Measurements from ENCODE around the gene IGF2.

IGF2 gene

GRCh38 chr11:2122222-2122906, 16.8 kb downstream of the IGF2 start:
- DNase-seq = no peak

DNA sequence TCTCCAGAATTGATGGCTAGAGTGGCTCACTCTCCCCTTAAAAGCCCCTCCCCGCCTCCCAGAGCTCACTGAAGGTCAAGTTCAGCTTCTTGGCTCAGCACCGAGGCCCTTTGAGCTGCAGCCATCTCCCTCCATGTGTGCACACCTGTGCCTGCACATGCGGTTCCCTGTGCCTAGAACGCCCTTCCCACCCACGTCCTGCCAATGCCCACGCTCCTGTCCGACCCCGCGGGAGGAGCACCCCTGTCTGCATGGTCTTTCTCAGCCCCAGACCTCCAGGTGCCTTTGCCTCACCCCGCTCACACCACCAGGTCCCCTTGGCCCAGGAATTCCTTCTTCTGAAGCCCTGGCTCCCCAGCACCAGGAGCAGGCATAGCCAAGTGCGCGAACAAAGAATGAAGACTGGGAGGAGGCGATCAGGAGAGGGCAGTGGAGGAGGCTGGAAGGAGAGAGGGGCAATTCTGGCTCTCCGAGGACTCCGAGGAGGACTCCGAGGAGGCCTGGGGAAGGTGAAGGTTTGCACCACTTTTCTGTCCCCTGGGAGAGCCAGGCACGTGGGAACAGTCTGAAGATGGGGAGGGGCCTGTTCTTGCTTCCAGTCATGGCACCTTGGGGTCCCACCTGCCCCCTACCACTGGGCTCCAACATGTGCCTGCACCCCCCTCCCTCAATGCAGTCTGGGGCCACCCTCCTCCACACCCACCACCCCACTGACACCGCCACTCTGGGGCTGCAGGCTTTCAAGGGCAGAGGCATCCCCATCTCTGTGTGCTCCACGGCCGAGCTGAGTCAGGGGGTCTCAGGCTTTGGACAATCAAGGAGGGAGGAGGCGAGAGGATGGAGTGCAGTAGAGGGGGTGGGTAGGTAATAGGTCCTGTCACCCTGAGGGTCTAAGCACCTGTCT, 17.7 kb downstream of the IGF2 start:
- DNase-seq = no peak

DNA sequence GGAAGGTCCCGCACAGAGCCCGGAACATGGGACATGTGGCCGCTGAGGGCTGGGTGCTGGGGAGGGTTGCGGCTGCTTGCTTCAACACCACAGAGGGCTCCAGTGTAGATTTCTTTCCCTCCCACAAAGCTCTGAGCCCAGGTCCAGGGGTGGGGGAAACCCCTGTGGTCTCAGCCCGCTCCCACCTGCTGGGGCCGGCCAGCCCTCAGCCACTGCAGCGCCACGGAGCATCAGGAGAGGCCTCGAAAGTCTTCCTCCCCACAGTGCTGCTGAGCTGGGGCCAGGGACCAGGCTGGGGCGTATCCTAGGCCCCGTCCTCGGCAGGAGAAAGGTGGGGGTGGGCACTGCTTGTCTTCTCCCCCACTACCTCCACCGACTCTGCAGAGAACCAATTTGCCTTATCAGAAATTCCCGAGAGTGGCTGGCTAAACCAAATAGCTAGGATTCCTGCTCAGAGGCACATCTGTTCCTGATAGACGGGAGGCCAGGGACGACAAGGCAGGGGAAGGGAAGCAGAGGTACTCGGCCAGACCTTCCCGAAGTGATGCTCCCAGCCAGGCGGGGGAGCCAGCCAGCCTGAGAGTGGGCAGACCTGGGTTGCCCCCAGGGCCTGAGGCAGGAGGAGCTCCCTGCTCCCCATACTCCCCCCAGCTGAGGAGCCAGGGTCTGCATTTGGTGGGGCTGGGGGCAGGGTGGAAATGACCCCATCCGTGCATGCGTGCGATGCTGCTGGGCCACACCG, 18.7 kb downstream of the IGF2 start:
- no peak for DNase-seq

GRCh38 chr11:2118677-2119076, 20.5 kb downstream of the IGF2 start:
- DNase-seq = no peak

DNA sequence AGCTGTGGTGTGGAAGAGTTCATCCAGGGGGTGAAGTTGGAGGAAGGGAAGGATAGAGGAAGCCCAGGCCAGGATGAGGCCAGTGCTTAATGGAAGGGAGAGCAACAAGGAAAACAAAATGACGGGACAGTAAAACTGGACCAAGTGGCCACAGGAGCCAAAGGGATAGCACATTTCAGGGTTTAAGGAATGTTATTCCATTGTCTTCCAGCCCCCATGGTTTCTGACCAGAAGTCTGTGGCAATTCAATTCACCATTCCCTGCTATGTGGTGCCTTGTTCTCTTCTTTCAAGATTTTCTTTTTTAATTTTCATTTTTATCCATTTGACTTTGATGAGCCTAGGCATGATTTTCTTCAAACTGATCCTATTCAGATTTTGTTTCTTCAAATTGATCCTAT, 22.5 kb downstream of the IGF2 start:
- DNase-seq = no peak

- no peak for DNase-seq
These were observed 23.9 kb downstream of the IGF2 start for GRCh38 chr11:2115308-2115707.

DNA sequence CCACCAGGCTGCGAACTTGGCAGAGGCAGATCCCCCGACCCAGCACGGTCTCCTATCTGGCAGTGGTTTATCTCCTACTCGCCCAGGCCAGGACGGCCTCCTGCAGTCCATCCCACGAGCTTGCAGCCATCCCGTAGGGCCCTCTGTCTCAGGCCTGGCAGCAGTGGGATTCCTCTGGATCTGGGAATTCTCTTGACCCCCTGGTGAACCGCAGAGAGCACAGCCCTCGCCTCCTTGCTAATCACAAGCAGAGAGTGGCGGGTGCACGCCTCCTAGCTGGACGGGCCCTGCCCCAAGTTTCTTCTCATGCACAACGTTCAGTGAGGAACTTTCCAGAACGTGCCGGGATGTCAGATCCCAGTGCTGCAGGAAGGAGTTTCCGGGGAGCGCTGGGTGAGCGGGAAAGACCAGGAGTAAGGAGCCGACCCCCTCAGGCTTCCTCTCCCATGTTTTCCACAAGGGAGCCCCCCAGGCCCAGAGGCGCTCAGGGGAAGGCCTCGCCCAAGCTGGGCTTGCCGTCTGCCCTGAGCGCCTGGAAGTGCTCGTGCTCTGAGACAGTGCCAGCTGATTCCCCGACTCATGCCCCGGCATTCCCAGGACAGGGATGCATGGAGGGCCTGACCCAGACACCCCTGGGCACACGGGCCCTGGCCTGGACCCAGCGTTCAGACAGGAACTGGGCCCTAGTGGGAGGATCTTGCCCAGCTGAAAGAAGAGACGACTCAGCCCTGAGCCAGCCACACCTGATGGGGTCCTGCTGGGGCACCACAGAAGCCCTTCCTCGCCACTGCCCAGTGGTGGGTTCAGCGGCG, 24.6 kb downstream of the IGF2 start:
- DNase-seq = no peak

DNA sequence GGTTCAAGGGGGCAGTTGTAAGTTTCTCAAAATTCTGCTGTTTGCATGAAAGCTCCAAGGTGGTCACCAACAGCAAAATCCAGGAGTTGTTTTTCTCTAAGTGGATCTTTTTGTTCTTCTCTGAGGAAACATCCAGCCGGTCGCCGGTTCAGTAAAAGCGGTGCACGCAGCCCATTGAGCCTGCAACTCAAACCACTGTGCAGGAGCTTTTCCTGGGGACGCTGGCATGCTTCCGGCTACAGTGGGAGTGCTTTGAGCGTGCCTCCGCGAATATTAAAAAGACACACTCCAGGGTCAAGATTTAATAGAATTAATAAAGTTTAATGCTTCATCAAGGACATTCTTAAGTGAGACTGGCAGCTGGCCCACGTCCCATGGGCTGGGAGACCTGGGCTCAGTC, 25.4 kb downstream of the IGF2 start:
- no peak for DNase-seq

- DNase-seq = no peak
These were observed 28.7 kb downstream of the IGF2 start for GRCh38 chr11:2110521-2110920.

DNA sequence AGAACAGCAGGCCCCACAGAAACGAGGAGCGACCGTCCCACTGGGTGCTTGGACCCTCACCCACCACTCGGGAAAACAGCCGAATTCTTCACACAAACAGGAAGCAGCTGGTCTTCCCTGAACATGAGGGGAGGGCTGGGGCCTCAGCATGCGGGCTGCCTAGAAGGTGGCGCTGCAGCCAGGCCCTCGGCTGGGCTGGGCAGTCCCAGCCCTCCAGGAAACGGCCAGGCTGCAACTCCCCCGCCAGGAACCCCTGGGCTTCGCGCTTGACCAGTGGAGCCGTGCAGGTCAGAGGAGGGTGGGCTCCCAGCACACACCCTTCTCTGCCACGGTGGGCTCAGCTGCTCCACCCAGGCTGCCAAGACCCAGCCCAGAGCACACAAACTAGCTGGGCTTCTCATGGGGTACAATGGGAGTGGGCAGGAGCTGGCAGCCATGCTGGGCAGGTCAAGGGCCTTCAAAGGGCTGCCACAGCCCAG, 29.6 kb downstream of the IGF2 start:
- no peak for DNase-seq

DNA sequence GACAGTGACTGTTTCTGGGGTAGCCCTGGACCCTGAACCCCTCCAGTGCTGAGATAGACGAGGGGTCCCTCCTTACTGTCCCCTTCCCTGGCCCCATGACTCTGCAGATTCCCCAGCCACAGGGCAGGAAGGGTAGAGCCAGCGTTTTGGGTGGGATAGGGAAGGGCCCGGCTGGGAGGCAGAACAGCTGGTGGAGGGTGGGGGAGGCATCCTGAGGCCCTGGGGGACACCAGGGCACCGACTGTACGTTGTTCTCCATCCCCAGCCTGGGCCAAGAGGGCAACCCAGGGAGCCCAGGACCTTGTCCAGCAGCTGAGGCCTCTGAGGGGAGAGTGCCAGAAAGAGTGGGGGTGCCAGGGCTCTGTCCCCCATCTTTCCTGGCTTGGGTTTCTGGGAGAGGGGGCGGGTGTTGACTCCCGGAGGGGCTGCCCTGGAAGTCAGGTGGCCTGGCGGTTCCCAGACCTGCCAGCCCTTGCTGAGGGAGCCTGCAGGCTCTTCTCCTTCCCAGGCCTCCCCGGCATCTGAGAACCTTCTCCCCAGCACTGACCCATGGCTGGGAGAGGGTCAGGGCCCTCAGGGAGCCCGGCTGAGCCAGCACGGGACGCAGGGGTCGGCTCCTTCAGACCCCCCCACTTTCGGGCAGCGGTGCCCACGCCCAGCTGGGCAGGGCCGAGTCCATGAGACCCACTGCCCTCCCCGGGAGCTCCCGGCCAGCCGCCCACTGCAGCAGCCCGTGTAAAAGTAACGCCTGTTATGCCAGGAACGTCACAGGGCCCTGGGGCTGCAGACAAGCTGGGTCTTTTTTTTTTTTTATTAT, 30.3 kb downstream of the IGF2 start:
- no peak for DNase-seq

DNA sequence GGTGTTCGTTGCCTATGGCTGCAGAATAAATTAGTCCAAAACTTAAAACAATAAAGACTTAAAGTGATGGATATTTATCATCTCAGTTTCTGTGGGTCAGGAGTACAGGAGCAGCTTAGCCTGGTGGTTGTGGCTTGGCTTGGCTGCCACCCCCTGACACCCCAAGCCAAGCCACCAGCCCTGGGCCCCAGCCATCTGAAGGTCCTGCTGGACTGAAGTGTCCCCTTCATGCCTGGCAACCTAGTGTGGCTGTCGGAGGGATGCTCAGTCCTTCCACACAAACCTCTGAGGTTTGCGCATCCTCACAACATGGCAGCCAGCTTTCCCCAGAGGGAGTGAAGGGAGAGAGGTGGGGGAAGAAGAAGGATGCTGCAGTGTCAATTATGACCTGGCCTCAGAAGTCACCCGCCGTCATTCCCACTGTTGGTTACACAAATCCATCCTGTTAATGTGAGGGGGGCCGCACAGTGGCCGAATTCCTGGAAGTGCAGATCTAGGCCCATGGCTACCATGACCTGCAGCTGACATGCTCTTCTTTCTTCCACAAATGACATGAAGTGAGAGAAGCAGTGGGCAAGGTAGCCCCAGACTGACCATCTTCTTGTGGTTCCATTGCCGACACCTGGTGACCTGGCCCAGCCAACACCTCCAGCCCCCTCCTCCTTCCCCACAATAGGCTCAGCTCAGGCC, 31.1 kb downstream of the IGF2 start:
- DNase-seq = no peak

- DNase-seq = no peak
These were observed 31.7 kb downstream of the IGF2 start for GRCh38 chr11:2107521-2107920.

DNA sequence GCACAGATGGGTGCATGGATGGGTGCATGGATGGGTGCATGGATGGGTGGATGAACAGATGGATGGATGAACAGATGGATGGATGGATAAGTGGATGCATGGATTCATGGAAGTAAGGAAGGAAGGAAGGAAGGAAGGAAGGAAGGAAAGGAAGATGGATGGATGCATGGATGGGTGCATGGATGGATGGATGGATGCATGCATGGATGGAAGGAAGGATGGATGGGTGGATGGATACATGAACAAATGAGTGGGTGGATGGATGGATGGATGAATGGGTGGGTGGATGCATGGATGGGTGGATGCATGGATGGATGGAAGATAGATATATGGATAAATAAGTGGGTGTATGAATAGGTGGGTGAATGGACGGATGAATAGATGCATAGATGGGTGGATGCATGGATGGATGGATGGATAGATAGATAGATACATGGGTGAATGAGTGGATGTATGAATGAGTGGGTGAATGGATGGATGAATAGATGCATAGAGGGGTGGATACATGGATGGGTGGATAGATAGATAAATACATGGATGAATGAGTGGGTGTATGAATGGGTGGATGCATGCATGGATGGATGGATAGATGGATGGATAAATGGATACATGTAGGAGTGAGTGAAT, 32.5 kb downstream of the IGF2 start:
- DNase-seq = no peak

GRCh38 chr11:2105511-2105910, 33.7 kb downstream of the IGF2 start:
- DNase-seq = no peak

DNA sequence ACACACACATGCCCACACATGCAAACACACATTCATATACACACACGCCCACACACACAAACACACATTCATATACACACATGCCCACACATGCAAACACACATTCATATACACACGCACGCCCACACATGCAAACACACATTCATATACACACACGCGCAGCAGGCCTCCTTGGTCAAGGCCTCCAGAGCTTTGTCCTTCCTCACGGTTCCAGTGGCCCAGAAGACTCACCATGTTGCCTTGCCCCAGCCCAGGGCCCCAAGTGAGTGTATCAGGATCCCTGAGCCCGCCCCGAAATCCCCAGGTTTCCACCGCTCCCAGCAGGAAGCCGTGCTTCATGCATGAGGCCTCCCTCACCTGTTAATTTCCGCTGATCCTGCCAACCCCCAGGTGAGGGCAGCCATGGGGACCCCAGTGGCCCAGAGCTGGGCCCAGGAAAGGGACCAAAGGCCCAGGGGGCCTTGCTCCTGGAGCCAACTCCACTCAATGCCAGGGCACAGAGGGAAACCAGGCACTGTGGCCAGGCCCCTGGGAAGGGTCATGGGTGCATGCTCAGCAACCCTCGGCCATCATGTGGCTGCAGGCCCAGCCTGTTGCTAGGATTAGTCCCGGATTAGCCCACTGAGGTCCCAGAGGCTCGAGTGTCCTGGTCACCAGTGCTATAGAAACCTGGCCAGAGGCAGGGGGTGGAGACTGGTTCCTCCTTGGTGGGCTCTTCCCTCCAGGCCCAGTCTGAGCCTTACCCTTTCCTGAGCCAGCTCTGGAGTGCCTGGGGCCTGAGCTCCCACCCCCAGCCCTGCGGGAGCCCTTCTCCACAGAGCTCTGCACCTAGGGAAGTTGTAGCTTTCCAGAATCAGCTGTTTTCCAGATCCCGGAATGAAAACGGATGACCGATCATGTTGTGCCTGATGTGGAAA, 34.4 kb downstream of the IGF2 start:
- DNase-seq = no peak

- DNase-seq = no peak
These were observed 35.3 kb downstream of the IGF2 start for GRCh38 chr11:2103668-2104523.

GRCh38 chr11:2102883-2103213, 36.3 kb downstream of the IGF2 start:
- no peak for DNase-seq

Measured in DMS79 treated with DMSO at 0.1 percent for 48 hours (cell line).